GM06990 (cell line): ENCODE results near the gene CYP8B1.

Experiments used
- DNase-seq: peaks from one replicate; pipeline ENCODE4 v3.0.0-alpha.2; 2011; ENCODE audit not compliant: insufficient read length; ENCODE audit errors: extremely low read depth
- H3K27me3 ChIP-seq: replicated peaks from 2 replicates; pipeline ENCODE4 v1.6.0; 2011; ENCODE audit warnings: low read length; ENCODE audit not compliant: control insufficient read depth, insufficient read depth
- H3K36me3 ChIP-seq: 2 replicates; pipeline ENCODE4 v1.5.1; 2011; ENCODE audit warnings: low read length; ENCODE audit not compliant: control insufficient read depth, insufficient read depth
- H3K4me3 ChIP-seq: replicated peaks from 2 replicates; pipeline ENCODE4 v1.5.1; 2011; ENCODE audit warnings: low read depth, mild to moderate bottlenecking, control low read depth, low read length
- CTCF ChIP-seq: IDR thresholded peaks from 2 replicates; pipeline ENCODE4 v1.5.1; 2011; ENCODE audit warnings: low read length, control low read depth, mild to moderate bottlenecking, inconsistent platforms; ENCODE audit not compliant: insufficient read depth, poor library complexity, severe bottlenecking

Gene CYP8B1

GRCh38 chr3:42830437-42831320 is 45.0 kb downstream of the CYP8B1 start:
- Histone ChIP-seq H3K27me3 (no peaks in the 10 kb centered on the region), H3K4me3 (no peak overlapping the region)
- DNase-seq, result no peak

DNA sequence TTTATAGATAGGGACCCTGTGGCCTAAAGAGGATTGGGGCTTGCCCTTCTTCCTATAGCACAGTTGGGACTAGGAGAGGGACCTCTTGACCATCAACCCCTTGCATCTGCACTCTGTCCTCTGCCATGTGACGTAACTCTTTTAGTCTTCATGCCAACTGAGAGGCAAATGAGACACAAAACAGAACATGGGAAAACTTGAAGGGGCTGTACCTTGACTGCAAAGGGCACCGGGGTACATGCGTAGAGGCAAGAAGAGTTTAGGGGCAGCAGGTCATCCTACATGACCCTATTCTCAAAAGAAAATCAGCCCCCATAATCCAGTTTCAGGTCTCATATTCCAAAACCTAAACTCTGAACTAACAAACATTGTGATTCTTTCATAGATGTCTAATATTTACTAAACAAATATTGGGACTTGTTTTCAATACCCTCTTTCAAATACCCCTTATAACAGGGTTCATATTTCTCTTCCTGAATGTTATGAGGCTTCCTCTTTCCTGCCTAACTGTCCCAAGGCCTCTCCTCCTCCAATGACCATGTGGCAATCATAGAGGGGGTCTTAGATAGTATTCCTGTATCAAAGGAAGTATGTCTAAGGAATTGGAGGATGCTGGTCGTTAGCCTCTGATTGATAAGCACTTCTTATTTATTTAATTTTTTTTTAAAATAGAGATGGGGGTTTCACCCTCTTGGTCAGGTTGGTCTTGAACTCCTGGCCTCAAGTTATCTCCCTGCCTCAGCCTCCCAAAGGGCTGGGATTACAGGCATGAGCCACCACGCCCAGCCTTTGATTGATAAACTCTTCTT is 45.8 kb downstream of the CYP8B1 start:
- TF ChIP-seq CTCF, result no peak
- H3K36me3 ChIP-seq, result no peaks in the 10 kb centered on the region
- no peaks in the 10 kb centered on the region for H3K27me3 ChIP-seq
- H3K4me3 ChIP-seq, result no peak overlapping the region
- no peak for DNase-seq

More at GRCh38 chr3:42830437-42831320, 45.0 kb downstream of the CYP8B1 start:
- H3K36me3 ChIP-seq, result no peaks in the 10 kb centered on the region
- peak; percentile 17 for TF ChIP-seq CTCF

DNA sequence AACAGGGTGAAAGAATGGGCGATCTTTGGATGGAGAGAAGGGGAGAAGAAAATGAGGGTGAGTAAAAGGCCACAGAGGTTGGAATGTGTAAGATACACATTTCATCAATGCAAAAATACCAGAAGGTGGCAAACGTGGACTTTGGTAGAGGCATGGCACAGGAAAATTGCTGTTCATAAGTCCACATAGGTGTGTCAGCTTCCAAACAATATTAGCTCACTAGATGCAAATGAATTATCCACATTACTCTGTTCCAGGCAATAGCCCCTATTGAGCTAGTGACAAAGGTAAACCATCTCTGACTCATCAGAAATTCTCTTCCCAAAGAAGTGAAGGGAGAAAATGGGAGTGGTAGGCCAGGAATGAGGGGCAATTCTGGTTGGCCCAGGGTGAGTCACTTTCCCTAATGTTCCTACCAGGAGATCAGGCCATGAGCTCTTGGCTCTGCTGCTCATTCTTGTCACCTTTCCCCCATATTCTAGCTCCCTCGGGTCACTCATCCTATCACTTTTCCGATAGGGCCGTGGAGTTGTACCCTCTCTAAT is 46.5 kb downstream of the CYP8B1 start:
- no peak overlapping the region for H3K4me3 ChIP-seq
- DNase-seq, result no peak
- no peaks in the 10 kb centered on the region for H3K27me3 ChIP-seq
- no peaks in the 10 kb centered on the region for H3K36me3 ChIP-seq
- TF ChIP-seq CTCF, result no peak

DNA sequence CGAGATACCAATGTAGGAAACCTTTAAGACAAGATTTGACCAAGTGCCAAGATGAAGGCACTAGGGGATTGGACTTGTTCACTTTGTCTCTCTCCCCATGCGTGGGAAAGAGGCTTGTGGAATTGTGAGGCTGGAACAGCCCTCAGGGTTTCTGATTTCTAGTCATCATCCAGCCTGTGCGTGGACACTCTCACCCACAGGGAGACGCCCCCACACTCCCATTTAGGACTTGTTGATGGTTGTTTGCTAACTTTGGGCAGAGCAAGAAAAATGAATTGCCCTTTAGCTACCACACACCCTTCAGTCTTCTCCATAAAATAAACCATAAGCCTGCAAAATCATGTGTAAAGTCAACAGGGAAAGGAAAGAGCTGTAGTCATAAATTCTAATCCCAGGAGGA is 48.0 kb downstream of the CYP8B1 start:
- H3K27me3 ChIP-seq, result no peaks in the 10 kb centered on the region

GRCh38 chr3:42827023-42827422 is 48.7 kb downstream of the CYP8B1 start:
- no peak for TF ChIP-seq CTCF
- H3K27me3 ChIP-seq, result no peaks in the 10 kb centered on the region
- no peaks in the 10 kb centered on the region for H3K36me3 ChIP-seq
- DNase-seq, result no peak
- no peak overlapping the region for H3K4me3 ChIP-seq

More for the DNA sequence above, 48.0 kb downstream of the CYP8B1 start:
- Histone ChIP-seq H3K36me3 (no peaks in the 10 kb centered on the region), H3K4me3 (no peak overlapping the region)
- TF ChIP-seq CTCF, result no peak
- no peak for DNase-seq
